TTC549 (cell line): ENCODE data around the gene ELMO1.
"Not testable (repeated sequence)": the region's sequence is repeated elsewhere in the genome, so short reads cannot be mapped to it uniquely, and the experiment has no call there.

Source experiments
- FAIRE-seq: peaks from 2 replicates; lab custom pipeline; 2012; peaks lifted over from hg19 to GRCh38; lab: Jason Lieb, UNC

The ELMO1 gene

GRCh38 chr7:37186753-37187152 is 261.9 kb downstream of the ELMO1 start:
- FAIRE-seq = no peak

GRCh38 chr7:37181550-37181932 is 267.1 kb downstream of the ELMO1 start:
- FAIRE-seq = no peak

- no peak for FAIRE-seq
Measured at GRCh38 chr7:37180828-37181549, 267.7 kb downstream of the ELMO1 start.

- no peak for FAIRE-seq
Measured at GRCh38 chr7:37176079-37176478, 272.6 kb downstream of the ELMO1 start.

GRCh38 chr7:37174460-37174859 is 274.2 kb downstream of the ELMO1 start:
- no peak for FAIRE-seq

GRCh38 chr7:37173670-37174069 is 275.0 kb downstream of the ELMO1 start:
- FAIRE-seq = no peak

GRCh38 chr7:37162106-37162505 is 286.6 kb downstream of the ELMO1 start:
- no peak for FAIRE-seq

- FAIRE-seq = no peak
Measured at GRCh38 chr7:37160656-37161055, 288.0 kb downstream of the ELMO1 start.

GRCh38 chr7:37153376-37153775 is 295.3 kb downstream of the ELMO1 start:
- no peak for FAIRE-seq

- no peak for FAIRE-seq
Measured at GRCh38 chr7:37151741-37152413, 296.8 kb downstream of the ELMO1 start.

GRCh38 chr7:37150856-37151255 is 297.8 kb downstream of the ELMO1 start:
- FAIRE-seq = no peak

- no peak for FAIRE-seq
Measured at GRCh38 chr7:37150180-37150579, 298.5 kb downstream of the ELMO1 start.

GRCh38 chr7:37149773-37150124 is 298.9 kb downstream of the ELMO1 start:
- FAIRE-seq = no peak

GRCh38 chr7:37149051-37149772 is 299.5 kb downstream of the ELMO1 start:
- no peak for FAIRE-seq

- FAIRE-seq = no peak
Measured at GRCh38 chr7:37145682-37146081, 303.0 kb downstream of the ELMO1 start.

GRCh38 chr7:37144423-37144822 is 304.2 kb downstream of the ELMO1 start:
- FAIRE-seq = no peak

GRCh38 chr7:37142958-37143357 is 305.7 kb downstream of the ELMO1 start:
- FAIRE-seq = no peak

- no peak for FAIRE-seq
Measured at GRCh38 chr7:37141742-37142141, 306.9 kb downstream of the ELMO1 start.

- FAIRE-seq = not testable (repeated sequence)
Measured at GRCh38 chr7:37133902-37134301, 314.8 kb downstream of the ELMO1 start.

- no peak for FAIRE-seq
Measured at GRCh38 chr7:37131855-37132254, 316.8 kb downstream of the ELMO1 start.

GRCh38 chr7:37129035-37129425 is 319.6 kb downstream of the ELMO1 start:
- no peak for FAIRE-seq

GRCh38 chr7:37128327-37129034 is 320.2 kb downstream of the ELMO1 start:
- FAIRE-seq = no peak
